ENCODE measurements around the gene ITGAD.

ITGAD gene

DNA sequence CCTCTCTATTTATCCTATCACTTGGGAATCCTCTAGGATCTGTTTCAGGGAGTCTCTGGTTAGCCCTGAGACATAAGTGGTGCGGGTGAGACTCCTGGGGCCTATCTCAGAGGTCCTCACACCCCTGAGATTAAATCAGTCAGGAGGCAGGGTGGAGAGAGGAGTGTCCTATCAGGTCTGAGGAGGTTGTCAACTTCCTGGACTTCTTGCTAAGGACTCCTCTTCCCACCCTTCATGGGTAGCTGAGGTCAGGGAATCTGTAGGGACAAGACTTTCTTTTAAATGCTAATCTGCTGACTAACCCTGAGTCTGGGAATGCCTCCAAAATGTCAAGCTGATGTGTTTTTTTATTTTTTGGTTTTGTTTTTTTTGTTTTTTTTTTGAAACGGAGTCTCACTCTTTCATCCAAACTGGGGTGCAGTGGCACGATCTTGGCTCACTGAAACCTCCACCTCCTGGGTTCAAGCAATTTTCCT is 59.5 kb downstream of the ITGAD start:
- no peak for DNase-seq (ENCODE audit: low read depth)
- no peak overlapping the region for H3K4me3 ChIP-seq (ENCODE audit: low read depth, low read length)
- no peak for TF ChIP-seq CTCF (IDR thresholded peaks at IDR 0.05; ENCODE audit: low read depth, low read length, missing control alignments)

DNA sequence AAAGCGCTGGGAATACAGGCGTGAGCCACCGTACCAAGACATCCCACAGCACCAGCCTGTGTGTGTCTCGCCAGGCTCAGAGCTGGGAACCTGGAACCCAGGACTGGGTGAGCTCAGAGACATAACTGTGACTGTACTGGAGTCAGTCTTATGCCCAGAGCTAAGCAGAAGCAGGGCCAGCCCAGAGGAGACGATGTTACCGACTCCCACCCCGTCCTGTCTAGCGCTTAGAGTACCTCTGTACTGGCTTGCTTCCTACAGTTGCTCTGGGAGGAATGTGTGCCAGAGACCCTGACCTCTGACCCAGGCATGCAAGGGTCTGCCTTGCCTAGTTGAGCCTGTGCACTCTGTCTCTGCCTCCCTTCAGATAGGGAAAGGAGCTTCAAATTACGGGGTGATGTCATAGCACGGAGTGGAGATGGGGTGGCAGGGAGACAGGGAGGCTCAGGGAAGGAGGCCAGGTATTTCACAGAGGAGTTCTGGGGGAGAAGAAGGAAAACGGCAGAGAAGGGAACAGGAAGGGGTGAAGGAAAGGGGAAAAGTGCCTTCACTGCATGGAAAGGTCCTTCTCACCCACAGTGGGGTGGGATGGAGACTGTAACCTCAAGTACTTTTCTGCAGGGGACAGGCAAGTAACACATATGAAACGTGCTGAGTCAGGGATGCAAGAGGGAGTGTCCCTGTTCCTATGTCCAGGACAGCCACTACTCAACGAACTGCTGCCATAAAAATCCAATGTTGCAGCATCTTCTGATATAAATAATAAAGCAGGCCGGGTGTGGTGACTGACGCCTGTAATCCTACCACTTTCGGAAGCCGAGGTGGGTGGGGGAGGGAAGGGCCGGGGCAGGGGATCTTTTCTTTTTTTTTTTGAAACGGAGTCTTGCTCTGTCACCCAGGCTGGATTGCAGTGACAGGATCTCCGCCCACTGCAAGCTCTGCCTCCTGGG is 60.4 kb downstream of the ITGAD start:
- no peak for DNase-seq (ENCODE audit: low read depth)
- TF ChIP-seq CTCF (IDR thresholded peaks at IDR 0.05; ENCODE audit: low read depth, low read length, missing control alignments), result no peak
- no peak overlapping the region for H3K4me3 ChIP-seq (ENCODE audit: low read depth, low read length)

DNA sequence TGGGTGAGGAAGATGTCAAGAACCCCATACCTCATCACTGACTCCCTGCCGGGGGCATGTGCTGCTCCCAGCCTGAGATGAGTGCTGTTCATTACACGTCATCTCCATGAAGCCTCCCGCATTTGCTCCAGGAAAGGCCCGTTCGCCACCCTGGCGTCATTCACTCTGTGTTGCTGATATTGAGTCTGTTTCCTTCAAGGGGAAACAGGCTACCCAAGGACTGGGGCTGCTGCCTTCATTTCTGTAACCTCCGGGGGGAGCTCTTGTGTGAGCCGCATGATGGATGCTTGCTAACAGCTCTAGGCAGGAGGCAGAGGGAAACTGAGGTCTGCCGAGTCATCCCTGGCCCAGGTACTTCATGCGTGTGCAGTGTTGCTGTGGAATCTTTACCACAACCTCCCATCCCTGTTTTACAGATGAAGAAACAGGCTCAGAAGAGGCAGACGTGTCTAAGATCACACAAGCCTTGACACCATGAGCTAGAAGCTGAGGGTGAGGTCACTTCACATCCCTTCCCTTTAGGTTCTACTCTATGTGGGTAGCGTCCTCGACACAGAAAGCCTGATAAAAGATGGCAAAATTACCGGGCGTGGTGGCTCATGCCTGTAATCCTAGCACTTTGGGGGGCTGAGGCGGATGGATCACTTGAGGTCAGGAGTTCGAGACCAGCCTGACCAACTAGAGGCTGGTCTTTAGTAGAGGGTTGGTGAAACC is 62.6 kb downstream of the ITGAD start:
- DNase-seq (ENCODE audit: low read depth), result no peak
- no peak overlapping the region for H3K4me3 ChIP-seq (ENCODE audit: low read depth, low read length)
- TF ChIP-seq CTCF (IDR thresholded peaks at IDR 0.05; ENCODE audit: low read depth, low read length, missing control alignments), result peak; percentile 71

GRCh38 chr16:31456988-31457360 is 63.8 kb downstream of the ITGAD start:
- TF ChIP-seq CTCF (IDR thresholded peaks at IDR 0.05; ENCODE audit: low read depth, low read length, missing control alignments), result no peak
- H3K4me3 ChIP-seq (ENCODE audit: low read depth, low read length), result peak overlapping the region; percentile 97; the same call in 1 of the 2 replicates
- no peak for DNase-seq (ENCODE audit: low read depth)

DNA sequence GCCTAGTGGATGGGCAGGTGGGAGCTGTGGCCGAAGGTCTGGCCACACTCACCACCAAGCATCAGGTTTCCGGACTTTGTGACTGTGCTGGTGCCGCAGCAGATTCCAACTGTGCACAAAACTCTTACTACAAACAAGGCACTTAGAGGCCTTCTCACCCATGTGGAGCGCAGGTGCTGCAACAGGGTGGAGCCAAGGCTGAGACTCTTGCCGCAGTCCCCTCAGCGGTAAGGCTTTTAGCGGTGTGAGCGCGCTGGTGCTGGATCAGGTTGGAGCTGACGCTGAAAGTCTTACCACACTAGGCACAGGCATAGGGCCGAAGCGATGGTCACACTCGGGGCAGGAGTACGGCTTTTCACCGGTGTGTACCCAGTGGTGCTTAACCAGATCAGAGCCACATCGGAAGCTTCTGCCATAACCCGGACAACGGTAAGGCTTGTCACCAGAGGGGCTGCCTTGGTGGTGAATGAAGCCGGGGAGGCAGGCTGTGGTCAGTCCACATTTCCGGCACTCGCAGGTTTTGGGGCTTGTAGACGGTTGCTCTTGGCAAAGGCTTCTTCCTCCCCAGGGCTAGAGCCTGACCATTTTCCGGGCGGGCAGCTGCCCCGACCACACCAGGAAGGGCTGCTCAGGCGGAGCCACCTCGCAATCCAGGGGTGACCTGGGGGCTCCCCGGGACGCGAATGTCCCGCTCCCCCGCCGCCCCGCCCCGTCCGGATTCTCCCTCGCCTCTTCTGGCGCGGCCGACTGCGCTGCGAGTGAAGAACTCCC is 65.1 kb downstream of the ITGAD start:
- peak; percentile 43 for TF ChIP-seq CTCF (IDR thresholded peaks at IDR 0.05; ENCODE audit: low read depth, low read length, missing control alignments)
- H3K4me3 ChIP-seq (ENCODE audit: low read depth, low read length), result peak overlapping the region; percentile 97
- DNase-seq (ENCODE audit: low read depth), result no peak

GRCh38 chr16:31458844-31459686 is 65.9 kb downstream of the ITGAD start, which contains the start of gene ARMC5:
Gene ARMC5 (plus strand): TSS chr16:31459501. CDS start chr16:31459525, 24 bp downstream.
- peak within 1 kb of the TSS; percentile 97 for H3K4me3 ChIP-seq (ENCODE audit: low read depth, low read length)
- peak; percentile 67 for TF ChIP-seq CTCF (IDR thresholded peaks at IDR 0.05; ENCODE audit: low read depth, low read length, missing control alignments)
- DNase-seq (ENCODE audit: low read depth), result peak; percentile 97

Data from GM12864 (cell line).